ENCODE measurements around the gene FREM1. TPM values are rescaled to one million over a fixed set of nuclear protein-coding genes. Genes with fewer than 3 reads are reported as not detected.

FREM1 gene
- polyA plus RNA-seq, 1 experiment, result 0.01 TPM

DNA sequence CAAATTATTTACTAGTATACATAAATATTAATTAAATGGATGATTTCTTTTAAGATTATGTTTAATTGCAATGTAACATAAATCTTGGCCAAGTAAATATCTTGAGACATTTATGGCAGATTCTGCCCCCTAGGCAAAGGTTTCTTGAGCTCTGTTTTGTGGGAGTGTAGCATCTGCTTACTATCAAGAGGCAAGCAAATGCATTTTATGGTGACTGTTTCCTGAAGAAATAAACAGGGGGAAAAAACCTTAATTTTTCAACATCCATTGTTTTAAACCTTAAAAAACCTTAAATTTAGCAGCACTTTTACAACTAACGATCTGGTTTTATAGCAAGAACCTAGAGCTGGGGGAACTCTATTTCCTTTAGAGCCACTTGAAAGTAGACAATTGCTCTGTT is 25.7 kb upstream of the FREM1 start:
- Histone ChIP-seq H3K27me3 (ENCODE audit: control insufficient read depth, insufficient read depth, low read length) (no peaks in the 10 kb centered on the region), H3K4me3 (ENCODE audit: low read depth, low read length) (no peak overlapping the region), H3K36me3 (ENCODE audit: control insufficient read depth, insufficient read depth, low read length) (no peaks in the 10 kb centered on the region)
- CTCF ChIA-PET, result no interaction called here
- DNase-seq (ENCODE audit: low read depth), result no peak
- no peak for TF ChIP-seq CTCF (IDR thresholded peaks at IDR 0.05; ENCODE audit: insufficient read depth, low read depth, low read length)
- POLR2A ChIA-PET, result no interaction called here

DNA sequence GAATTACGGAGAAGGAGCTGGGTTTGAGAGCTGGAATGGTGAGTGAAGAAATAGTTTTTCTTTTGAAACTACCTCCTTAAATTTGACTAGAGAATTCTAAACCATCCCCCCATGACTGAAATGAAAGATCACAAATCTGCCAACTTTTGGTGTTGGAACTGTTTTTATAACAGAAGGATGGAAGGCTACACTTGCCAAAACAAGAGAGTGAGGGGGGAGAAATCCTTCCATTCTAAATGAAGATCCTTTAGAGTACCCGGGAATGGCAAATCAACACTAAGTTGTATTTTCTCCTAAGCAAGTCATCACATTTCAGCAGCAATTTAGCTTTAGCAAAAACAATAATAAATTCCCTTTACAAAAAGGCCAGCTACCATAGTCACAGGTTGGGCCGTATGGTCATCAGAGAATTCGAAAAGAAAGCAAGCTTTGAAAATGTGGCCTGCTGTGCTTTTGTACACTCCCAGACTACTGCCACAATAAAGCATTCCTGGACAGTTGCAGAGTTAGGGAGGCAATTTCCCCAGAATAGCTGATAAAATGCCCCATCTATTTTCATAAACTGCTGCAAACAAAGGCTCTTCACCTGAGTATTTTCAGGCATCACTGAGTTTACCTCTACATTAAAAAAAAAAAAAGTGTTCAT is 25.0 kb upstream of the FREM1 start:
- no peaks in the 10 kb centered on the region for H3K27me3 ChIP-seq (ENCODE audit: control insufficient read depth, insufficient read depth, low read length)
- no peak for TF ChIP-seq CTCF (IDR thresholded peaks at IDR 0.05; ENCODE audit: insufficient read depth, low read depth, low read length)
- no peak for DNase-seq (ENCODE audit: low read depth)
- H3K36me3 ChIP-seq (ENCODE audit: control insufficient read depth, insufficient read depth, low read length), result no peaks in the 10 kb centered on the region
- ChIA-PET POLR2A (no interaction called here), CTCF (no interaction called here)
- H3K4me3 ChIP-seq (ENCODE audit: low read depth, low read length), result no peak overlapping the region

GRCh38 chr9:14932641-14933040 is 22.4 kb upstream of the FREM1 start:
- H3K36me3 ChIP-seq (ENCODE audit: control insufficient read depth, insufficient read depth, low read length), result no peaks in the 10 kb centered on the region
- H3K4me3 ChIP-seq (ENCODE audit: low read depth, low read length), result no peak overlapping the region
- DNase-seq (ENCODE audit: low read depth), result no peak
- ChIA-PET CTCF (no interaction called here), POLR2A (no interaction called here)
- H3K27me3 ChIP-seq (ENCODE audit: control insufficient read depth, insufficient read depth, low read length), result no peaks in the 10 kb centered on the region
- TF ChIP-seq CTCF (IDR thresholded peaks at IDR 0.05; ENCODE audit: insufficient read depth, low read depth, low read length), result no peak

- ChIA-PET CTCF (no interaction called here), POLR2A (no interaction called here)
- no peak for DNase-seq (ENCODE audit: low read depth)
- no peaks in the 10 kb centered on the region for H3K36me3 ChIP-seq (ENCODE audit: control insufficient read depth, insufficient read depth, low read length)
- no peak overlapping the region for H3K4me3 ChIP-seq (ENCODE audit: low read depth, low read length)
- TF ChIP-seq CTCF (IDR thresholded peaks at IDR 0.05; ENCODE audit: insufficient read depth, low read depth, low read length), result no peak
- H3K27me3 ChIP-seq (ENCODE audit: control insufficient read depth, insufficient read depth, low read length), result no peaks in the 10 kb centered on the region
These were observed 22.0 kb upstream of the FREM1 start for GRCh38 chr9:14932231-14932630.

- CTCF ChIA-PET, result no interaction called here
- no peak for TF ChIP-seq CTCF (IDR thresholded peaks at IDR 0.05; ENCODE audit: insufficient read depth, low read depth, low read length)
- POLR2A ChIA-PET, result no interaction called here
- DNase-seq (ENCODE audit: low read depth), result no peak
- Histone ChIP-seq H3K36me3 (ENCODE audit: control insufficient read depth, insufficient read depth, low read length) (no peaks in the 10 kb centered on the region), H3K27me3 (ENCODE audit: control insufficient read depth, insufficient read depth, low read length) (no peaks in the 10 kb centered on the region), H3K4me3 (ENCODE audit: low read depth, low read length) (no peak overlapping the region)
These were observed 16.9 kb upstream of the FREM1 start for GRCh38 chr9:14926941-14927624.

Data from BJ (cell line).